ENCODE results near the gene TTC39B.

- TF ChIP-seq EP300 (IDR thresholded peaks at IDR 0.05; ENCODE audit: borderline replicate concordance in 1 of 2, low read depth in 2 of 2, low read length in 2 of 2) (no peak), POLR2A (IDR thresholded peaks at IDR 0.05; ENCODE audit: control extremely low read depth in 1 of 2, low read depth in 2 of 2, low read length in 2 of 2) (no peak), CTCF (IDR thresholded peaks at IDR 0.05; ENCODE audit: control extremely low read depth in 1 of 3, insufficient read depth in 1 of 3, low read depth in 1 of 3, low read length in 3 of 3) (no peak), POLR2AphosphoS5 (IDR thresholded peaks at IDR 0.05; ENCODE audit: low read depth, low read length) (no peak), EZH2 (IDR thresholded peaks at IDR 0.05; ENCODE audit: low read depth, low read length, severe bottlenecking) (no peak), GABPA (IDR thresholded peaks at IDR 0.05; ENCODE audit: borderline replicate concordance, insufficient read depth, low read length) (no peak), ZNF274 (IDR thresholded peaks at IDR 0.05; ENCODE audit: borderline replicate concordance, extremely low read depth, low read length) (no peak), TEAD4 (IDR thresholded peaks at IDR 0.05; ENCODE audit: low read depth, low read length) (no peak), E2F6 (IDR thresholded peaks at IDR 0.05) (no peak)
These were observed 95.1 kb downstream of the TTC39B start for GRCh38 chr9:15211815-15212495.

Measured in H1 (cell line).